HG03175 (cell line): ENCODE data around the gene MRGPRE.

Source experiments
- ATAC-seq: cut with Tn5 transposase; IDR thresholded peaks from one replicate; pipeline ENCODE4 v1.9.1; 2021; ENCODE audit warnings: mild to moderate bottlenecking, moderate library complexity; ENCODE audit not compliant: unreplicated experiment

MRGPRE gene

DNA sequence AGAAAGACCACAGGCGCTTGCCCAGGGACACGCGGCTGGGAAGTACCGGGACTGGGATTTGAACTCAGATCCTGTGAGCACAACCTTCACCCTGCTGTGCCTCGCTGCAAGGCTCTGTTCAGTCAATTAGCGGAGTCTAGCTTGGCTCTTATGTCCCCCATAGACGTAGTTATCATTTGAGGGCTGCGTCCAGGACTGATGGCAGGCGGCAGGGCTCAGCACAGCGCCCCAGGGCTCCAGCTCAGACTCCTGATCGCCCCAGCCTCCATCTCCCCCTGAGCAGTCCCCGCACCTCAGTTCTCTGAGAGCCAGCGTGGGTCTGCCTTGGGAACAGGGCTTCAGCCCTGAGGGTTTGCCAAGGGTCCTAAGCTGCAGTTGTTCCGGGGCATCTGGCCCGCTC lies 33.4 kb downstream of the MRGPRE start:
- no peak for ATAC-seq

DNA sequence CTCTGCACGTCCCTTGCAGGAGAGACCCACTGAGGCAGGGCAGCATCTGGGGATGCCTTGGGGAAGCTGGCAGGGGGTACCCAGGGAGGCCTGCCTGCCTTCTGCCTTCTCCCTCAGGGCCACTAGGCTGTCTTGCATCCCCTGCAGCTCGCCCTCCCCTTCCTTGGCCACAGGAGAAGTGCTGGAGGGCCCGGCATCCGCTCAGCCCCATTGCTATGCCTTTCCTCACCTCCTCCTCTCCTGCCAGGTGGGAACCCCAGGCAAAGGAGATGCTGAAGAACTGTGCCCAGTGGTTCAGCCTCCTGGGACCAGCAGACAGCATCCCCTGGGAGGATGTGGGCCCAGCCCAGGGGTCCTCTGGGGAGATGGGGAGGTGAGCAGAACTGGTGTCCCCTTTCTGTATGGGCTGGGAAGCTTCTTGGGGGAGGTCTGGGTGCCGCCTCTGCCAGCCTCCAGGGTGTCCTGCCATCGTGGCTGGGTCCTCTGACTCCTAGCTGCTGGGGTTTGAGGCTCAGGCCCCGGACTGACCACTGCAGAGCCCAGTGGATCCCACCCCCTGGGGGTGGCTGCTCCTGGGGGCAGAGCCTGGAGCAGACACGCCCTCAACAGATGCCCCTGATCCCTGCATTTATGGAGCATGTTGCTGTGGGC lies 34.2 kb downstream of the MRGPRE start:
- no peak for ATAC-seq

DNA sequence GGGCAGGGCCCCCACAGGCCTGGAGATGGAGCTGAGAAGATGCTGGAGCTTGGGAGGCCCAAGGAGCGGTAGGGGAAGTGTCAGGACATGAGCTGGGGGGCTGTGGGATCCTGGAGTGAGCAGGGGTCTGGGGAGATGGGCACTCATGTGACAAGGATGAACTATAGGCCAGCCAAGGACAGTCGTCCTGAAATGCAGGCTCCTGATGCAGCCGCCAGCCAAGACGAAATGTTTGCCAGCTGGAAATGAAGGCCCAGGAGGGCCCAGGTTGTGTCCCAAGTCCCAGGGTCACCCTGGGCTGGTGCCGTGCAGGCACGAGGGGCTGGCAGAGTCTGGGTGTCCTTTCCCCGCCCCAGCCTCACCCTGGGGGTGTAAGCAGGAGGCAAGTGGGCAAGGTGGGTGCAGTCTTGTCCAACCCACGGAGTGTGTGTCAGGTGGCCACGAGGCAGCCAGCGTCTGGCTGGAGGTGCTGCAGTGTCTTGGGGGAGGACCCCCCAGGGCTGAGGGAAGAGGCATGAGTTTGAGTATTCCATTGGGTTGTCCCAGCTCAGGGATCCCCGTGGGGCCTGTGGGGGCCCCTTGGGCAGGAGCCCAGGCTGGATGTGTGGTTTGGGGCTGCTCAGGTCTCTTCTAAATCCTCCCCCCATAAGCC lies 35.0 kb downstream of the MRGPRE start:
- ATAC-seq = no peak

DNA sequence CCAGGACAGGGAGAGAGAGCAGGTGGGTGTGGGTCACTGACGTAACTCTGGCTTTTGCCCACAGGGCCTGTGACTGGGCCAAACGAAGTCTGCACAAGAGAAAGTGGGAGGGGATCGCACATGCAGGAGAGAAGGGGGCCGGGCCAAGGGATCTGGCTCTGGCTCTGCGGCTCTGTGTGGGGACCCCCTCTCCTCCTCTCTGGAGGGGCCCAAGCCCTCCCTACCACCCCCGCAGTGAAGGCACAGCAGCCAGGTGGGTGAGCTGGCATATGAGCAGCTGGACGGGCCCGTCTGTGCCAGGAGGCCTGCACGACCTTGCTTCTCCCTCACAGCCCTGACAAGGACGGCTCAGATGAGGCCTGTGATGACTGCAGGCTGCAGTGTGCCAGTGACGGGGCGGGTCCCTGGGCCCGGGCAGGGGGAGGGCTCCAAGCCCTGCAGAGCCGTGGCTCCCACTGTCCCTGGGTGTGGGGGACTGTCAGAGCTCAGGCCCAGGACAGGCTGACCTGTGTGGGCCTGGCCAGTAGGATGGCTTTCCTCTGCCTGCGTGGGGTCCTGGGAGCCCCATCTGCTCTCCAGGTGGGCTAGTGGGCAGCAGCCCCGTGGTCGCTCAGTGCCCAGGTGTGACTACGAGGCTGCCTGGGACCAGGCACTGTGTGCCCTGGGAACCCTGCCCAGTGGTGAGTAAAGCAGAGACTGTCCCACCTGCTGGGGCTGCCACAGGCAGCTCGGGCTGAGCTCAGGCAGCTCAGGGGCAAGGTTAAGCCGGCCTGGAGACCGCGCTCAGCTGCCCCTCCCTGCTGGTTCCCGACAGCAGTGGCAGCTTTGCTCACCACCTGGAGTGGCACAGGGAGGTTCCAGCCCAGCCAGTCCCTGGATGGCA lies 35.8 kb downstream of the MRGPRE start:
- ATAC-seq = no peak

DNA sequence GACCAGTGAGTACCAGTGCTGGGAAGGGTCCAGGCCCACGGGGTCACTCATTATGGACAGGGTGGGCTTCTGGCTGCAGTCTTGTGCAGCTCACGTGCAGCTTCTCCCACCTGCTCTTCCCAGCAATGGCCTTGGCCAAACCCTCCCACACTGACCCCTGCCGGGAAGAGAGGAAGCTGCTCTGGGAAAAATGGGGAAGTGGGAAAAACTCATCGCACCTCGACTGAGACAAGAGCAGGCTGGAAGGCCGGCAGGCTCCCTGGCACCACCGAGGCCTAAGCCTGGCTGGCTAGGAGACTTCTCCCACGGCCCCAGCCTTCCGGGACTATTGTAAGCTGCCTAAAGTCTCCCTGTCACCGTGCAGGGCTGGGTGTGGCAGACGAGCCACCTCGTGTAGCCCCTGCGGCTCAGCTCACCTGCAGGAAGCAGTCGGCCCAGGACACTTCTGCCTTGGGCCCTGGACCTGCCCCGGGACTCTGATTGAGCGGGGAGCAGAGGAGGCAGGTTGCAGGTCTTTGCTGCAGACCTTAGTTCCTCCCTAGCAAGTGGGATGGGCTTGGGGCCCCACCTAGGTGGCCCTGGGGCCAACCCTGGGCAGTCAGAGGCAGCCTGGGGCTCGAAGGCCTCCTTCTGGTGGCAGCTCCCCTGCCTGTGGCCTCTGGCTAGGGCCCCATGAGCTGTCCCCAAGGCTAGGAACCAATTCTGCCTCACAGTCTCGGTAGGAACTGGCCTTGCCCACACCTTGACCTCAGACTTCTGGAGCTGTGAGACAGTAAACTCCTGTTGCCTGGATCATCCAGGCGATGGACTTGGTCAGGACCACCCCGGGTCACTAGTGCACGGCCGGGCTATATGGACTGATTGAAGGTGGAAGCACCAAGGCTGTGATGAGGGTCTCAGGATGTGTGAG lies 36.7 kb downstream of the MRGPRE start:
- no peak for ATAC-seq

DNA sequence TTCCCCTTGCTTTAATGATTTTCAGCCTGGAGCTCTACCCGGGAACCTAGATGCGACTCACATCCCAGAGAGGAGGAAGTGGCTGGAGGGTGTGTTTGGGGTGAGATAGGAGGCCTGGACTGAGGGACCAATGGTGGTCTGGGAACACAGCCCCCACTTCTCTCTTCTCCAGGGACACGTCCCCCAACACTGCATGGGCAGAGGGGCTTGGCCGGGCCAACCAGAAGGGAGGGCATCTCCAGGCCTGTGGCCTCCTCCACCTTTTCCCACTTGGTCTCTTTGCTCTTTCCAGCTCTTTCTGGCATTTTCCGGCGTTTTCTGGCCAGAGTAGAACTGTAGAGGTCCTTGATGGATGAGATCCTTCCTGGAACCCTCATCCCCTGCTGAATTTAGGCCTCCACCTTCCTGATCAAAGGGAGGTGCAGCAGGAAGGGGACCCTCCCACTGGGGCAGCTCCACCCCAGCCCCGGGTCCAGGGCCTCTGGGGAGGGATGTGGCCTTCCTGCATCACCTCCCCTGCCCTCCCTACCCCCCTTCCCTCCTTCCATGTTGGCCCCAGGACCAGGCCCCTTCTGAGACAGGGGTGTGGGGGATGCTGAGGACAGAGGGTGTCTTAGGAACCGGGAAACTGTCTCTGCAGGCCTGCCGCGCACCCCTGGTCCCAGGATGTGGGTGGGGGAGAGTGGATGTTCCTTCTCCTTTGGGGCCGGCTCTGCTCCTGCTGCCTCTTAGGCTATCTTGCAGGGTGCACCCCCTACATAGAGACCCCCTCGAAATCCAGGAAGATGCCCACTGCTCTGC lies 38.0 kb downstream of the MRGPRE start:
- ATAC-seq = no peak

DNA sequence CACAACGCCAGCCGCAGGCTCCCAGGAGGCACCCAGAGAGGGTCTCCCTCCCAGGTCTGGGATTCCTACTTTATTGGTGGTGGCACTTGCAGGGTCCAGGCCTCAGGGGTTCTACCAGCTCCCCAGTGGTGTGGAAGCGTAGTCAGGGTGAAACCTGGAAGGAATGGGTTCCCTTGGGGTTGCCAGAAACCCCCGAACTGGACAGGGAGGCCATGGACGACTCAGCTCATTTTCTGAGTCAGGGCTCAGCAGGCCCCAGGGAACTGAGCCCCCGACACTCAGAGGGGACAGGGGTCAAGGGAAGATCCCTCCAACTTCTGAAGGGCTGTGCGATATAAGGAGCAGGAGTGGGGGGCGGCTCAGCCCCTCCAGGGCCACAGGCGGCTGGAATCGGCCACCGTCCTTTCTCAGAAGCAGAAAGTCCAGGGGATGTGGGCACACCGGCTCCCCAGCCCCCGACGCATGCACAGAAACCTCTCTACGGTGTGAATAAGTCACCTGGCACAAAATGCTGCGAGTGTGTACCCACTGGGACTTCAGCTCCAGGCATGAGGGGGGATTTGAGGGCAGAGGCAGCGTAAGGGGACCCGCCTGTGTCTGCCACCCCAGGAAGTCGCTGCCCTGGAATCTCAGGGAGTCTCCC lies 38.7 kb downstream of the MRGPRE start:
- no peak for ATAC-seq

DNA sequence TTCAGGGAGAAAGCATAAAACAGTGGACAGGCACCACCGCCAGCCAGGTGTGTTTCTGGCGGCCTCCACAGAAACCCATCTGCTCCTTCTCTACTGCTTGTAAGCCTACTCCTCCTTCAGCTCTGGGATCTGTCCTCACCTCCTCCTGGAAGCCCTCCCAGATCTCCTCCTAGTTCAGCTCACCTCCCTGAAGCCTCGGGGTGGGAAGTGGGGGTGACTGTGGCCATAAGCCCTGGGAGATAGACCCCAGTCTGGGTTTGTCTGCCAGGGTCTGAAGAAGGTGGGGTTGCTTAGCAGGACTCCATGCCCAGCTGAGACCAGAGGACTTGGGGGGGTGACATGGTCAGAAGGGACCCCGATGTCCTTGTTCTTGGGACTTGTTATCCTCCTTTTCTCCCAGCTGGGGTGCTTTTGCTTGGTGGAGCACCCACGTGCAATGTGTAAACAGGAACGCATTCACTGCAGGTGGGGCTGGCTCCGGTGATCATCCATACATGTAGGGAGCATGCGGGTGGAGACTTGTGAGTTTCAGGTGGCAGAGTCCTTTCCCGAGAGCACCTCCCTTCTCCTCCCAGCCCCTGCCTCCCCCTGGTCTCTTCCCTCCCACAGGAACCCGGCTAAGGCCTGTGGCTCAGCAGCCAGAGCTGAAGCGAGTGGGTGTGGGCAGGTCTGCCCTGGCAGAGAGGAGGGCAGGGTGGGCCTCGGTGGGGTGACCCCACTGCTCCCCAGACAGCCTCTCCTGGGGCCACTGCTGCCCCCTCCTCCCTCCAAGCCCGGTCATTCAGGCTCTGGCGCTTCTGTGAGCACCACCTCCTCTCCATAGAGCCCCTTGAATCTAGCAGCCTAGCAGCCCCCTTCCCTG lies 39.5 kb downstream of the MRGPRE start:
- no peak for ATAC-seq

DNA sequence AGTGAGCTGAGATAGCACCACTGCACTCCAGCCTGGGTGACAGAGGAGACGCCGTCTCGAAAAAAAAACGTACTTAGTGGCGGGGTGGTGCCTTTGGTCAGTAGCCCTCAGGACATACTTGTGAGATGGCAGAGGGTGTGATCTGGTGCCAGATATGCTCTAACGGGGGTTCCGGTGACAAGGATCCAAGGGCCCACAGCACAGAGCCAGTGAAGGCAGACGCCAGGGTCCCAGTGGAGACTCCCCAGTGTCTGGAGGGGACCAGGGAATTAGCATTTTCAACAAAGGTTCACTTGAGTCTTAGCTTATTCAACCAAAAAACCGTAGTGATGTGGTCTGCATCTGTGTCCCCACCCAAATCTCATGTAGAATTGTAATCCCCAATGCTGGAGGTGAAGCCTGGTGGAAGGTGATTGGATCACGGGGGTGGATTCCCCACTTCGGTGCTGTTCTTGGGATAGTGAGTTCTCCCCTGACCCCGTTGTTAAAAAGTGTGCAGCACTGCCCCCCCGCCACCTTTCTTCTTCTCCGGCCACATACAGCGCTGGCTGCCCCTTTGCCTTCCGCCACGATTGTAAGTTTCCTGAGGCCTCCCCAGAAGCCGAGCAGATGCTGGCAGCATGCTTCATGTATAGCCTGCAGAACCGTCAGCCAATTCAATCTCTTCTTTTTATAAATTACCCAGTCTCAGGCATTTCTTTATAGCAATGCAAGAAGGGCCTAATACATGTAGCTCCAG lies 40.5 kb downstream of the MRGPRE start:
- ATAC-seq = no peak

DNA sequence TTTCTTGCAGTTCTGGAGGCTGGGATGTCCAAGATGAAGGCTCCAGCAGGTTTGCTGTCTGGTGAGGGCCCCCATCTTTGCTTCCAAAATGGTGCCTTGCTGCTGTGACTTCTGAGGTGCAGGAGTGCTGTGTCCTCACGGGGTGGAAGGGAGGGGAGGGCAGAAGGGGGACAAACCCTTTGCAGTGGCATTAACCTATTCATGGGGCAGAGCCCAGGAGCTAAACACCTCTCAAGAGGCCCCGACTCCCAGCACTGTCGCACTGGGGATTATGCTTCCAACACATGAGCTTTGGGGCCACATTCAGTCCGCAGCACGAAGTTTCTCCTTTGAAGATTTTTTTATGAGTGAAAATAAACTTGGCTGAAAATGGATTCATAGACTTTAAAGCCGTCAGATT lies 41.6 kb downstream of the MRGPRE start:
- no peak for ATAC-seq

DNA sequence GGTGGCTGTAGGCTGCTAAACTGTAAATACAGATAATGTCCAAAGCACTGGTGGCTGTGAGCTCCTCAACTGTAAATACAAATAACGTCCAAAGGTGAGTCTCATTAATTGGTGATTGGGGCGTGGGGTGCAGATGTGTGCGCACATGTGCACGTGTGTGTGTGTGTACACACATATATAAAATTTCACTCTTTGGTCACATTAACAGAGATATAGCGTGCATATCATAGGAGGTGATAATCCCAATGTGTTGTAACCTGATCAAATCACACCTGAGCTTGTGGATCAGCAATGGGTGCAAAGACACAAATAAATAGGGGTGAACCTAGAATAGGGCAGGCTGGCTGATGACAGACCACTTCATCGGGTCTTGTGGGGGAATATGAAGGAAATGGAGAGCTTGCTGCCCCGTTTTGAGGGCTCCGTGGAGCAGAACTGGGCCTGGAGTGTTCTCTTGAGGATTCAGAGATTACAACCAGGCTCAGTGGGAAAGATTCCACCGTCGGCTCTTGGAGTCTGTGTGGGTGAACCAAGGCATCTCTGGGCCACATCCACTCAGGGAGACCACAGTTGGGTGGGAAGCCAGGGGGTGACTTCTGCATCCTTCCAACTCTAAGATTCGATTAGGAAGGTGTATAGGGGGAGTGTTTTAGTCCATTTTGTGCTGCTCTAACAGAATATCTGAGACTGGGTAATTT lies 42.2 kb downstream of the MRGPRE start:
- ATAC-seq = no peak

DNA sequence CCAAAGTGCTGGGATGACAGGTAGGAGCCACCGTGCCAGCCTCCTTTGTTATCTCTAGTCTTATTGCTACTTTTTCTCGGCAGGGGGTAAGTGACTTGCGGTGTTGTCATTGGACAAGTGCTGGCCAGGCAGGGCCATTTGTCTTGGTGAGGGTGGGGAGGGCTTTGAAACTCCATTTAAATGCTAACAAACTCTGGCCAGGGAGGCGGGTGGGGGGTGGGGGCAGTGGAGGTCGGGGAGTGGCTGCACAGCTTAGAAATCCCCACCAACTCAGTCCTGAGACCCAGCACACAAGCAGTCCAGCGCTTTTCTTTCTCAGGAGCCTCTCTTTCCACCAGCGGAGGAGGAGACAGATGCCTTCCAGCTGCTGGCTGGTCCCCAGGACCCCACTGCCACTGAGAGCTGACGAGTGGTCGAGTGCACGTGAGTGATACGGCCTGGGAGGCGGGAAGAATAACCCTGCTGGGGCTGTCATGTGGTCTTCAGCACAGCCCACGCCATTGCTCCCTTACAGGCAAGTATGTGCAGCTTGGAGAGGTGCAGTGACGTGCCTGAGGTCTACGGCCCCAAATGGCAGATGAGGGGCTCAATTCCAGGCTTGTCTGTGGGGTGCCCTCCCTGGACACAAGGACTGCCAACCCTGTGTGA lies 42.9 kb downstream of the MRGPRE start:
- no peak for ATAC-seq

DNA sequence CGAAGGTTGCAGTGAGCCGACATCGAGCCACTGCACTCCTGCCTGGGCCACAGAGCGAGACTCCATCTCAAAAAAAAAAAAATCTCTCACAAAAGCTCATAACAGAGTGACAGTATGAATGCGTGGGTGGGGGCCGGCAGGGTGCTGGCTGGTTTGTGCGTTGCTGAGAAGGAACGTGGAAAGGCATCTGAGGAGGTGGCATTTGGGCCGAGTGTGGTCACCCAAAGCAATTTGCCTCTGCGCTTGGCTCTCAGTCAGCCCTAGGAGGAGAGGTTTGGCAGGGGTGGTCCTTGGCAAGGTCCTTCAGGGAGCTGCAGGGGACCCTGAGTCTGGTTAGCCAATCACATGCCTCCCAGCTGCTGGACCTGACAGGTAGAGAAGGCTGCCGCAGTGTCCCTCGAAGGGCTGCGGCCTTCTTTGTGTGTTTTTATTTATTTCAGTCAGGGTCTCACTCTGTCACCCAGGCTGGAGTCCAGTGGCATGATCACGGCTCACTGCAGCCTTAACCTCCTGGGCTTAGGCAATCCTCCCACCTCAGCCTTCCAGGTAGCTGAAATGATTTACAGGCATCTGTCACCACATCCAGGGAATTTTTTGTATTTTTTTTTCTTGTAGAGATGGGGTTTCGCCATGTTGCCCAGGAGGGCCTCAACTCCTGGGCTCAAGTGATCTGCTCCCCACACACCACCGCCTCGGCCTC lies 43.6 kb downstream of the MRGPRE start:
- no peak for ATAC-seq

DNA sequence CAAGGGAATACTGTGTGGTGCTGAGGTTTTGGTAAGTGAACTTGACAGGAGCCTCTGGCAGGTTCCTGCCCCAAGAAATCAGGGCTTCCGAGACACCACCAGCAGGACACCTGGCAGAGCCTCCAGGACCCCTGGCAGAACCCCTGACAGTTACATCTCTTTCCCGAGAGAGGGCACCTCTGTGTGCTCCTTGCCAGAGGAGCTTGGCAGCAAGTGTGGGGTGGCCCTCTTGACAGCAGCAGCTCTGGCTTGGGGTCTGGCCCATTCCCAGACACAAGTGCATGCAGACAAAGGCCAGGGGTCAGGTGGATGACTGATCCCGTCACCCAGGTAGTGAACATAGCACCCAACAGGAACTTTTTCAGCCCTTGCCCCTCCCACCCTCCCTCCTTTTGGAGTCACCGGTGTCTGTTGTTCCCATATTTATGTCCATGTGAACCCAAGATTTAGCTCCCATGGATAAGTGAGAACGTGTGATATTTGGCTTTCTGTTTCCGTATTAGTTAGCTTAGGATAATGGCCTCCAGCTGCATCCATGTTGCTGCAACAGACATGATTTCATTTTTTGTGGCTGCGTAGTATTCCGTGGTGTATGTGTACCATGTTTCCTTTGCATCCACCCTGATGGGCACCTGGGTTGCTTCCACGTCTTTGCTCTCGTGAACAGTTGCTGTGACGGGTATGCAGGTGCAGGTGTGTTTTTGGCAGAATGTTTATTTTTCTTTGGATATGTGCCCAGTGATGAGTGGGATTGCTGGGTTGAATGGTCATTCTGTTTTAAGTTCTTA lies 45.9 kb downstream of the MRGPRE start:
- ATAC-seq = no peak

DNA sequence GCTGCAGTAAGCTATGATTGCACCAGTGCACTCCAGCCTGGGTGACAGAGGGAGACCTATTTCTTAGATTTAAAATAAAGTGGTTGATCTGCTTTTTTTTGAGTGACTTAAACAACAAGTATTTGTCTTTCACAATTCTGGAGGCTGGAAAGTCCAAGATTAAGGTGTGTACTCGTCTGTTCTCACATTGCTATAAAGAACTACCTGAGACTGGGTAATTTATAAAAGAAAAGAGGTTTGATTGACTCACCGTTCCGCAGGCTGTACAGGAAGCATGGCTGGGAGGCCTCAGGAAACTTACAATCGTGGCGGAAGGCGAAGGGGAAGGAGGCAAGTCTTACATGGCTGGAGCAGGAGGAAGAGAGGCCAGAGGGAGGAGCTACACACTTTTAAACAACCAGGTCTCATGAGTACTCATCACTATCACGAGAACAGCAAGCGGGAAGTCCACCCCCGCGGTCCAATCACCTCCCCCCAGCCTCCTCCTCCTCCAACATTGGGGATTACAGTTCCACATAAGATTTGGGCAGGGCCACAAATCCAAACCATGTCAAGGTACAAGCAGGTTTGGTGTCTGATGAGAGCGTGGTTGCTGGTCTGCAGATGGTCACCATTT lies 47.4 kb downstream of the MRGPRE start:
- no peak for ATAC-seq
